NB4 (cell line): Measurements from ENCODE around the gene ROBO1.

Source experiments
- MAX ChIP-seq: IDR thresholded peaks from 2 replicates; pipeline ENCODE4 v1.6.1; 2011; ENCODE audit warnings: low read depth, low read length
- MYC ChIP-seq: IDR thresholded peaks from 2 replicates; pipeline ENCODE4 v1.6.1; 2011; ENCODE audit warnings: low read depth, low read length
- POLR2A ChIP-seq: IDR thresholded peaks from 2 replicates; pipeline ENCODE4 v1.6.1; 2011; ENCODE audit warnings: mild to moderate bottlenecking; ENCODE audit not compliant: insufficient read length; ENCODE audit errors: extremely low read depth
- TF ChIP-seq, protein P1 (sequence below): IDR thresholded peaks from one replicate; pipeline ENCODE4 v1.5.1; 2012; ENCODE audit warnings: low read depth, low read length

GRCh38 chr3:78977073-78977472, 790.7 kb downstream of the ROBO1 start:
- TF ChIP-seq, protein P1, sequence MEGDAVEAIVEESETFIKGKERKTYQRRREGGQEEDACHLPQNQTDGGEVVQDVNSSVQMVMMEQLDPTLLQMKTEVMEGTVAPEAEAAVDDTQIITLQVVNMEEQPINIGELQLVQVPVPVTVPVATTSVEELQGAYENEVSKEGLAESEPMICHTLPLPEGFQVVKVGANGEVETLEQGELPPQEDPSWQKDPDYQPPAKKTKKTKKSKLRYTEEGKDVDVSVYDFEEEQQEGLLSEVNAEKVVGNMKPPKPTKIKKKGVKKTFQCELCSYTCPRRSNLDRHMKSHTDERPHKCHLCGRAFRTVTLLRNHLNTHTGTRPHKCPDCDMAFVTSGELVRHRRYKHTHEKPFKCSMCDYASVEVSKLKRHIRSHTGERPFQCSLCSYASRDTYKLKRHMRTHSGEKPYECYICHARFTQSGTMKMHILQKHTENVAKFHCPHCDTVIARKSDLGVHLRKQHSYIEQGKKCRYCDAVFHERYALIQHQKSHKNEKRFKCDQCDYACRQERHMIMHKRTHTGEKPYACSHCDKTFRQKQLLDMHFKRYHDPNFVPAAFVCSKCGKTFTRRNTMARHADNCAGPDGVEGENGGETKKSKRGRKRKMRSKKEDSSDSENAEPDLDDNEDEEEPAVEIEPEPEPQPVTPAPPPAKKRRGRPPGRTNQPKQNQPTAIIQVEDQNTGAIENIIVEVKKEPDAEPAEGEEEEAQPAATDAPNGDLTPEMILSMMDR = no peak
- TF ChIP-seq POLR2A (no peak), MAX (no peak), MYC (no peak)
